B cell (primary cell): ENCODE data around the gene PI4KA. TPM values are rescaled to one million over a fixed set of nuclear protein-coding genes. Genes with fewer than 3 reads are reported as not detected.

Experiments
- ATAC-seq: fragments of 200-7000 bp; cut with Tn5 transposase; one replicate; pipeline ENCODE4 v1.10.0; 2021; ENCODE audit warnings: low read depth, mild to moderate bottlenecking, moderate number of reproducible peaks, moderate library complexity
- CTCF ChIA-PET: fragments of 350-600 bp; sonication (Branson Sonifier 250); formaldehyde crosslinking; loops from one replicate; lab custom pipeline; 2021; ENCODE audit warnings: antibody characterized with exemption, inconsistent platforms; lab: Charles Lee
- POLR2A ChIA-PET: fragments of 350-600 bp; sonication (Branson Sonifier 250); formaldehyde crosslinking; loops from one replicate; lab custom pipeline; 2021; ENCODE audit warnings: antibody characterized with exemption; lab: Charles Lee
- DNase-seq: peaks from one replicate; pipeline ENCODE4 v3.0.0; 2013
- H2AFZ ChIP-seq: 2 replicates; pipeline ENCODE4 v1.6.1; 2012; ENCODE audit warnings: mild to moderate bottlenecking, low read depth, low read length; ENCODE audit not compliant: insufficient read depth, poor library complexity, severe bottlenecking
- H3K27ac ChIP-seq, 2 donors: 1 replicate in 1 of 2; 2 replicates in 1 of 2; pipeline ENCODE4 v1.5.1; 2012 to 2013; ENCODE audit warnings: low read length in 2 of 2, mild to moderate bottlenecking in 2 of 2, moderate library complexity in 1 of 2
- H3K27me3 ChIP-seq, 4 experiments: fragments of 200-600 bp in 1 of 4; sonication (generic) in 1 of 4; replicated peaks in 1 of 4; 1 replicate in 2 of 4; 2 replicates in 2 of 4; pipeline versions ENCODE4 v1.6.1 to v1.7.0; 2013 to 2016; ENCODE audit warnings: low read length in 3 of 4, mild to moderate bottlenecking in 2 of 4, mixed read lengths in 1 of 4, moderate library complexity in 1 of 4; ENCODE audit not compliant: insufficient read depth in 4 of 4, control insufficient read depth in 3 of 4; ENCODE audit errors: control extremely low read depth in 1 of 4
- H3K36me3 ChIP-seq, 2 experiments: replicated peaks in 1 of 2; 1 replicate in 1 of 2; 2 replicates in 1 of 2; pipeline versions ENCODE4 v1.6.1 to v1.7.1; 2013; ENCODE audit warnings: low read length in 1 of 2; ENCODE audit not compliant: insufficient read depth in 2 of 2, control insufficient read depth in 1 of 2; ENCODE audit errors: control extremely low read depth in 1 of 2, extremely low read depth in 1 of 2
- H3K4me1 ChIP-seq, 2 donors: fragments of 200-600 bp in 1 of 2; sonication (generic) in 1 of 2; 1 replicate in 1 of 2; 2 replicates in 1 of 2; pipeline versions ENCODE4 v1.5.1 to v1.6.1; 2013 to 2017; ENCODE audit warnings: low read length in 2 of 2; ENCODE audit not compliant: control insufficient read depth in 2 of 2, insufficient read depth in 2 of 2
- H3K4me2 ChIP-seq: replicated peaks from 2 replicates; pipeline ENCODE3; 2012; ENCODE audit warnings: mild to moderate bottlenecking, low read depth, low read length; ENCODE audit not compliant: poor library complexity, severe bottlenecking
- H3K4me3 ChIP-seq, 5 experiments: fragments of 200-600 bp in 1 of 5; sonication (generic) in 1 of 5; 1 replicate in 3 of 5; 2 replicates in 2 of 5; pipeline versions ENCODE4 v1.5.1 to v1.7.0; 2011 to 2016; ENCODE audit warnings: low read length in 4 of 5, mild to moderate bottlenecking in 4 of 5, low read depth in 2 of 5, control low read depth in 1 of 5, moderate library complexity in 1 of 5; ENCODE audit not compliant: insufficient read depth in 1 of 5; ENCODE audit errors: control extremely low read depth in 1 of 5, extremely low read depth in 1 of 5
- H3K79me2 ChIP-seq: fragments of 200-600 bp; sonication (generic); one replicate; pipeline ENCODE4 v1.6.0; 2016; ENCODE audit warnings: low read length; ENCODE audit not compliant: control insufficient read depth, insufficient read depth
- H3K9ac ChIP-seq: fragments of 200-600 bp; sonication (generic); 2 replicates; pipeline ENCODE4 v1.6.1; 2017; ENCODE audit warnings: mild to moderate bottlenecking, low read length, moderate library complexity
- H3K9me3 ChIP-seq, 3 donors: one replicate each; pipeline versions ENCODE4 v1.6.1 to v1.7.1; 2013; ENCODE audit warnings: low read length in 2 of 3; ENCODE audit not compliant: control insufficient read depth in 2 of 3, insufficient read depth in 1 of 3; ENCODE audit errors: control extremely low read depth in 1 of 3
- H4K20me1 ChIP-seq: 2 replicates; pipeline ENCODE4 v1.6.0; 2012; ENCODE audit warnings: mild to moderate bottlenecking, low read length; ENCODE audit not compliant: insufficient read depth, control insufficient read depth, poor library complexity, severe bottlenecking
- H3K27ac Mint-ChIP-seq: one replicate; pipeline ENCODE4 v1.8.0; 2021; ENCODE audit warnings: mixed read lengths
- H3K27me3 Mint-ChIP-seq: one replicate; pipeline ENCODE4 v1.8.0; 2021; ENCODE audit warnings: mixed read lengths
- H3K4me1 Mint-ChIP-seq: one replicate; pipeline ENCODE4 v1.8.0; 2021; ENCODE audit warnings: mixed read lengths
- H3K4me3 Mint-ChIP-seq: one replicate; pipeline ENCODE4 v1.8.0; 2021; ENCODE audit warnings: mixed read lengths
- H3K9me3 Mint-ChIP-seq: one replicate; pipeline ENCODE4 v1.8.0; 2022; ENCODE audit warnings: mixed read lengths; ENCODE audit not compliant: insufficient read depth
- EZH2 ChIP-seq: IDR thresholded peaks from 2 replicates; pipeline ENCODE4 v1.6.1; 2012; ENCODE audit warnings: borderline replicate concordance, low read depth, mild to moderate bottlenecking, moderate library complexity, low read length; ENCODE audit not compliant: insufficient read depth, poor library complexity, severe bottlenecking
- WGBS: methylation state at CpG from one replicate; pipeline ENCODE4 v1.1.5; 2013; ENCODE audit warnings: missing lambda C conversion rate; ENCODE audit not compliant: insufficient coverage; 5-methylcytosine and 5-hydroxymethylcytosine counted together
- intact Hi-C: fragments of 100-400 bp; cut with micrococcal nuclease; formaldehyde crosslinking; loops from one replicate; pipeline ENCODE4 v1.10.0; 2022
- polyA plus RNA-seq: library from polyadenylated mRNA; depleted of rRNA; stranded (reverse); fragments of >200 nt; gene quantifications from 2 replicates; pipeline ENCODE4 v1.2.3, GENCODE V29; 2012
- total RNA-seq, 2 donors: library from RNA; stranded (reverse); fragments of 120-200 nt in 1 of 2; gene quantifications; 1 replicate in 1 of 2; 2 replicates in 1 of 2; pipeline versions ENCODE4 v1.2.3 to v1.2.4, GENCODE V29; 2013 to 2022
- TF ChIP-seq, protein P1 (sequence below): fragments of 200-600 bp; IDR thresholded peaks from one replicate; pipeline ENCODE4 v1.8.0; 2022; ENCODE audit warnings: antibody characterized with exemption, mild to moderate bottlenecking

PI4KA gene
- total and polyA plus RNA-seq, 2 donors (not counting 1 experiment from before 2014, with no cell fraction given), result 85.9 to 156 TPM

DNA sequence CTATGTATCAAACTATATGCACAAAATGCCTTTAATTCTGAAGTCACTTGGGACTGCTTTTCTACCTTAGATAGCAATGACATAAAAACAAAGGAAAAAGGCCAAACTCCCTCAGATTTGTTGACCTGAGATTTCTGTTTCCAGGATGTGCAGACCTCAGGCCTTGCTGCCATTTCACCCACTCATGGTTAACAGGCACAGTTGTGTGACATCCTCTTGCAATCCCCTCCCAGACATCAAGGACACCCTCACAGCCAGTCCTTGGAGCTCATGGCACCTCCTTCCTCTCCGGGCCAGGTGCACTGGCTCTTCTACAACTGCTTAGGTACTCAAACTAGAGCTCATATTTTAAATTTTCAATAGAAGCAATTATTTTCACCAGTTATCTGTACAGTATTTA, 47.4 kb downstream of the PI4KA start:
- H3K27ac ChIP-seq, result no peak overlapping the region

GRCh38 chr22:20810645-20811044, 48.0 kb downstream of the PI4KA start:
- Mint-ChIP-seq H3K4me1 (peaks cover 11% of the 10 kb centered on the region), H3K27ac (no peak overlapping the region), H3K4me3 (no peak overlapping the region), H3K27me3 (no peaks in the 10 kb centered on the region), H3K9me3 (no peaks in the 10 kb centered on the region)
- Histone ChIP-seq H3K4me1 (peaks cover 3 to 10% of the 10 kb centered on the region in 2 donors), H3K4me3 (no peak overlapping the region), H4K20me1 (no peaks in the 10 kb centered on the region), H3K27me3 (no peaks in the 10 kb centered on the region), H3K36me3 (peaks cover 0 to 67% of the 10 kb centered on the region in 2 experiments), H3K9me3 (no peaks in the 10 kb centered on the region), H3K4me2 (no peak overlapping the region), H3K79me2 (no peaks in the 10 kb centered on the region), H2AFZ (no peak overlapping the region), H3K27ac (no peak overlapping the region), H3K9ac (no peak overlapping the region)
- DNase-seq (no peak), ATAC-seq (no peak)
- 60% methylated on average over 8 of the region's 9 CpGs for WGBS
- TF ChIP-seq, protein P1, sequence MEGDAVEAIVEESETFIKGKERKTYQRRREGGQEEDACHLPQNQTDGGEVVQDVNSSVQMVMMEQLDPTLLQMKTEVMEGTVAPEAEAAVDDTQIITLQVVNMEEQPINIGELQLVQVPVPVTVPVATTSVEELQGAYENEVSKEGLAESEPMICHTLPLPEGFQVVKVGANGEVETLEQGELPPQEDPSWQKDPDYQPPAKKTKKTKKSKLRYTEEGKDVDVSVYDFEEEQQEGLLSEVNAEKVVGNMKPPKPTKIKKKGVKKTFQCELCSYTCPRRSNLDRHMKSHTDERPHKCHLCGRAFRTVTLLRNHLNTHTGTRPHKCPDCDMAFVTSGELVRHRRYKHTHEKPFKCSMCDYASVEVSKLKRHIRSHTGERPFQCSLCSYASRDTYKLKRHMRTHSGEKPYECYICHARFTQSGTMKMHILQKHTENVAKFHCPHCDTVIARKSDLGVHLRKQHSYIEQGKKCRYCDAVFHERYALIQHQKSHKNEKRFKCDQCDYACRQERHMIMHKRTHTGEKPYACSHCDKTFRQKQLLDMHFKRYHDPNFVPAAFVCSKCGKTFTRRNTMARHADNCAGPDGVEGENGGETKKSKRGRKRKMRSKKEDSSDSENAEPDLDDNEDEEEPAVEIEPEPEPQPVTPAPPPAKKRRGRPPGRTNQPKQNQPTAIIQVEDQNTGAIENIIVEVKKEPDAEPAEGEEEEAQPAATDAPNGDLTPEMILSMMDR, result no peak
- no peak for TF ChIP-seq EZH2
- intact Hi-C loops, result no loop called here
- CTCF ChIA-PET, result interaction anchor here (1.1 kb wide), 1 partner anchor 26 kb away, joined by 3 read pairs; no protein-coding TSS in a partner anchor
- POLR2A ChIA-PET, result no interaction called here

More for the DNA sequence above, 47.4 kb downstream of the PI4KA start:
- Histone ChIP-seq H2AFZ (no peak overlapping the region), H3K4me1 (peaks cover 3 to 10% of the 10 kb centered on the region in 2 donors), H3K79me2 (no peaks in the 10 kb centered on the region), H3K36me3 (peaks cover 0 to 67% of the 10 kb centered on the region in 2 experiments), H4K20me1 (no peaks in the 10 kb centered on the region), H3K9ac (no peak overlapping the region), H3K27me3 (no peaks in the 10 kb centered on the region), H3K4me2 (no peak overlapping the region), H3K9me3 (no peaks in the 10 kb centered on the region), H3K4me3 (no peak overlapping the region)
- Mint-ChIP-seq H3K9me3 (no peaks in the 10 kb centered on the region), H3K4me3 (no peak overlapping the region), H3K27me3 (no peaks in the 10 kb centered on the region), H3K4me1 (peaks cover 11% of the 10 kb centered on the region), H3K27ac (no peak overlapping the region)
- DNase-seq (no peak), ATAC-seq (no peak)
- intact Hi-C loops, result no loop called here
- WGBS, result no CpG with 5 or more reads among the region's 1 CpG
- ChIA-PET POLR2A (interaction anchor here (0.7 kb wide), 1 partner anchor 26 kb away, joined by 7 read pairs; no protein-coding TSS in a partner anchor), CTCF (interaction anchor here (0.6 to 1.1 kb wide), 2 partner anchors 27 to 1124 kb away, joined by 3 read pairs; no protein-coding TSS in a partner anchor)
- TF ChIP-seq, protein P1, result no peak
- no peak for TF ChIP-seq EZH2
